Posterior cingulate gyrus (tissue), 11 donors: ENCODE data around the gene LGALS12.

Experiments used
- DNase-seq, 10 donors: peaks; one replicate each; pipeline versions ENCODE4 v3.0.0 to v3.0.0-alpha.2; 2020 to 2021; ENCODE audit warnings: mixed read lengths in 3 of 10
- intact Hi-C: fragments of 100-400 bp; cut with DNase I; formaldehyde crosslinking; loops from one replicate; pipeline ENCODE4 v1.15.1; 2023

LGALS12 gene

GRCh38 chr11:63556404-63557013, 50.6 kb downstream of the LGALS12 start:
- no peak for DNase-seq
- intact Hi-C loops, result no loop called here

GRCh38 chr11:63557570-63557969, 51.7 kb downstream of the LGALS12 start:
- no peak for DNase-seq
- intact Hi-C loops, result no loop called here

GRCh38 chr11:63558459-63559157, 52.7 kb downstream of the LGALS12 start:
- intact Hi-C loops, result no loop called here
- DNase-seq, result no peak

GRCh38 chr11:63560506-63561180, 54.8 kb downstream of the LGALS12 start:
- no peak for DNase-seq
- intact Hi-C loops, result no loop called here

GRCh38 chr11:63563201-63564055, 57.5 kb downstream of the LGALS12 start, which contains the start of gene PLAAT2:
PLAAT2 (minus strand) TSS chr11:63563379; CDS start chr11:63563324, 55 bp downstream.
- no peak for DNase-seq
- intact Hi-C loops, result no loop called here

GRCh38 chr11:63564056-63564774, 58.3 kb downstream of the LGALS12 start:
- intact Hi-C loops, result no loop called here
- DNase-seq, result peak in 1 of 10 donors; percentile 53

GRCh38 chr11:63564784-63565350, 59.0 kb downstream of the LGALS12 start:
- DNase-seq, result no peak
- intact Hi-C loops, result no loop called here
